HUES48 (cell line): ENCODE measurements around the gene BSX.

Experiments
- H3K27ac ChIP-seq: one replicate; pipeline ENCODE4 v1.7.0; 2013; ENCODE audit warnings: low read depth, low read length, inconsistent platforms
- H3K27me3 ChIP-seq: 2 replicates; pipeline ENCODE4 v1.6.1; 2013; ENCODE audit warnings: mild to moderate bottlenecking, low read length; ENCODE audit not compliant: control insufficient read depth, insufficient read depth
- H3K36me3 ChIP-seq: 2 replicates; pipeline ENCODE4 v1.6.1; 2013; ENCODE audit warnings: low read length; ENCODE audit not compliant: control insufficient read depth, insufficient read depth
- H3K4me1 ChIP-seq: 2 replicates; pipeline ENCODE4 v1.6.1; 2013; ENCODE audit warnings: mild to moderate bottlenecking, low read length; ENCODE audit not compliant: control insufficient read depth, insufficient read depth
- H3K4me3 ChIP-seq: 2 replicates; pipeline ENCODE4 v1.5.1; 2013; ENCODE audit warnings: mild to moderate bottlenecking, low read depth, low read length
- H3K9ac ChIP-seq: 2 replicates; pipeline ENCODE4 v1.6.1; 2013; ENCODE audit warnings: mild to moderate bottlenecking, low read depth, low read length, moderate library complexity
- H3K9me3 ChIP-seq: 2 replicates; pipeline ENCODE4 v1.6.1; 2013; ENCODE audit warnings: low read length; ENCODE audit not compliant: control insufficient read depth, insufficient read depth

BSX gene

GRCh38 chr11:122951211-122951610 is 30.4 kb downstream of the BSX start:
- no peak overlapping the region for H3K9ac ChIP-seq
- peaks cover 3% of the 10 kb centered on the region; the same call in 1 of the 2 replicates for H3K4me1 ChIP-seq
- H3K4me3 ChIP-seq: no peak overlapping the region

GRCh38 chr11:122938557-122938956 is 43.1 kb downstream of the BSX start:
- Histone ChIP-seq H3K4me3 (no peak overlapping the region), H3K27ac (no peak overlapping the region), H3K9me3 (no peaks in the 10 kb centered on the region), H3K4me1 (no peaks in the 10 kb centered on the region), H3K9ac (no peak overlapping the region), H3K36me3 (no peaks in the 10 kb centered on the region), H3K27me3 (no peaks in the 10 kb centered on the region)

More at GRCh38 chr11:122951211-122951610, 30.4 kb downstream of the BSX start:
- no peaks in the 10 kb centered on the region for H3K9me3 ChIP-seq
- no peaks in the 10 kb centered on the region for H3K36me3 ChIP-seq
- peak overlapping the region; percentile 4 for H3K27ac ChIP-seq
- H3K27me3 ChIP-seq: no peaks in the 10 kb centered on the region

GRCh38 chr11:122937983-122938382 is 43.7 kb downstream of the BSX start:
- H3K27ac ChIP-seq: no peak overlapping the region
- H3K27me3 ChIP-seq: no peaks in the 10 kb centered on the region
- no peaks in the 10 kb centered on the region for H3K36me3 ChIP-seq
- no peak overlapping the region for H3K9ac ChIP-seq
- no peaks in the 10 kb centered on the region for H3K9me3 ChIP-seq
- H3K4me1 ChIP-seq: no peaks in the 10 kb centered on the region
- H3K4me3 ChIP-seq: no peak overlapping the region

- Histone ChIP-seq H3K9me3 (no peaks in the 10 kb centered on the region), H3K27me3 (no peaks in the 10 kb centered on the region), H3K27ac (no peak overlapping the region), H3K4me1 (no peaks in the 10 kb centered on the region), H3K4me3 (no peak overlapping the region), H3K36me3 (no peaks in the 10 kb centered on the region), H3K9ac (no peak overlapping the region)
Measured at GRCh38 chr11:122933416-122933815, 48.2 kb downstream of the BSX start.

GRCh38 chr11:122931510-122931909 is 50.1 kb downstream of the BSX start:
- H3K9ac ChIP-seq: no peak overlapping the region
- no peak overlapping the region for H3K27ac ChIP-seq
- no peaks in the 10 kb centered on the region for H3K27me3 ChIP-seq
- no peaks in the 10 kb centered on the region for H3K36me3 ChIP-seq
- H3K9me3 ChIP-seq: no peaks in the 10 kb centered on the region
- no peak overlapping the region for H3K4me3 ChIP-seq
- H3K4me1 ChIP-seq: no peaks in the 10 kb centered on the region
